Measurements from ENCODE around the gene CFAP77.

Gene CFAP77

GRCh38 chr9:132456241-132456640 is 46.2 kb downstream of the CFAP77 start:
- no peak for DNase-seq (ENCODE audit: low spot score)

GRCh38 chr9:132457504-132458236 is 47.7 kb downstream of the CFAP77 start:
- DNase-seq (ENCODE audit: low spot score): no peak

- no peak for DNase-seq (ENCODE audit: low spot score)
These were observed 48.4 kb downstream of the CFAP77 start for GRCh38 chr9:132458432-132458831.

GRCh38 chr9:132459661-132460060 is 49.6 kb downstream of the CFAP77 start:
- DNase-seq (ENCODE audit: low spot score): no peak

- DNase-seq (ENCODE audit: low spot score): no peak
These were observed 50.2 kb downstream of the CFAP77 start for GRCh38 chr9:132460240-132460639.

GRCh38 chr9:132461281-132461896 is 51.4 kb downstream of the CFAP77 start:
- DNase-seq (ENCODE audit: low spot score): no peak

- no peak for DNase-seq (ENCODE audit: low spot score)
These were observed 52.0 kb downstream of the CFAP77 start for GRCh38 chr9:132461971-132462370.

GRCh38 chr9:132464547-132464946 is 54.5 kb downstream of the CFAP77 start:
- no peak for DNase-seq (ENCODE audit: low spot score)

- DNase-seq (ENCODE audit: low spot score): no peak
These were observed 55.2 kb downstream of the CFAP77 start for GRCh38 chr9:132465131-132465635.

GRCh38 chr9:132472199-132472598 is 62.2 kb downstream of the CFAP77 start:
- no peak for DNase-seq (ENCODE audit: low spot score)

GRCh38 chr9:132472599-132472998 is 62.6 kb downstream of the CFAP77 start:
- DNase-seq (ENCODE audit: low spot score): no peak

- DNase-seq (ENCODE audit: low spot score): no peak
These were observed 64.2 kb downstream of the CFAP77 start for GRCh38 chr9:132474253-132474652.

- no peak for DNase-seq (ENCODE audit: low spot score)
These were observed 68.5 kb downstream of the CFAP77 start for GRCh38 chr9:132478353-132479050.

- DNase-seq (ENCODE audit: low spot score): no peak
These were observed 69.7 kb downstream of the CFAP77 start for GRCh38 chr9:132479733-132480132.

GRCh38 chr9:132481053-132481849 is 71.2 kb downstream of the CFAP77 start:
- DNase-seq (ENCODE audit: low spot score): no peak

GRCh38 chr9:132482196-132482813 is 72.3 kb downstream of the CFAP77 start:
- DNase-seq (ENCODE audit: low spot score): no peak

GRCh38 chr9:132485393-132485792 is 75.4 kb downstream of the CFAP77 start:
- DNase-seq (ENCODE audit: low spot score): no peak

GRCh38 chr9:132486706-132487350 is 76.8 kb downstream of the CFAP77 start:
- DNase-seq (ENCODE audit: low spot score): no peak

GRCh38 chr9:132487351-132487791 is 77.4 kb downstream of the CFAP77 start:
- DNase-seq (ENCODE audit: low spot score): no peak

- no peak for DNase-seq (ENCODE audit: low spot score)
These were observed 78.0 kb downstream of the CFAP77 start for GRCh38 chr9:132487980-132488535.

GRCh38 chr9:132488626-132489025 is 78.6 kb downstream of the CFAP77 start:
- DNase-seq (ENCODE audit: low spot score): no peak

Data from RKO (cell line).